ENCODE results near the gene FBRS. TPM values are rescaled to one million over a fixed set of nuclear protein-coding genes. Genes with fewer than 3 reads are reported as not detected.
A peak's percentile ranks its signal among the peaks of the same experiment; 100 is the strongest.

The FBRS gene
- total RNA-seq, 2 experiments from 2014 or later, result 102 to 142 TPM

DNA sequence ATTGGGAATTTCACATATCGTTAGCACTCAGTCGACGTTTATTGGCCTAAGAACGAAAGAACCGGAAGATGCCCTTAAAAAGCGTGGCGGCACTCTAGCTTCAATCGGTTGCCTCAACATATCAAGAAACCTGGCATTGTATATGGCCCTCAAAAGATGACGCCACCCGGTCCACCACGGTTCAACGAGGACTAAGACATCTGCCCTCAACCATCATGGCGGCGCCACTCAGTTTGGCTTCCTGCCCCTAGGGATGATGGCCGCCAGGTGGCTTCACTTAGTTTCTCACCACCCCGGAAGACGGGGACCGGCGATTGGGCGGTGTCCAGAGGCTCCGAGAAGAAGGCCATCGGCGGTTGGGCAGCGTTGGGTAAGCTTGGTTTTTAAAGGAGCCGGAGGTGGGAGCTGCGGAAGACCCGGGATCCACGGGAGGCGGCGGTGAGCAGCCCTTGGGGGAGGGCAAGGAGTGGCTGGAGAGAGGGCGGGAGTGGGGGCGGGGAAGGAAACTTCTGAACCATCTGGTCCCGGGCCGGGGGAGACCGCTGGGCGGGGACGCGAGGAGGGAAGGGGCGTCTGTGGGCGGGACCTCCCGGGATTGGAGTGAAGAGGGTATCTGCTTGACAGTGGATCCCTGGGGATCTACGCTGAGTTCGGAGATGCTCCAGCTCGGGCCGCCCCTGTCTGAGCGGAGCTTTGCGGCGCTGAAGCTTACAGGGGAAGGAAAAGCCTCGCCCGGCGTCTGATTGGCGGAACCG, 7.7 kb upstream of the FBRS start, which contains the start of gene PRR14:
Gene PRR14 (plus strand): TSS at position 592 of the 755 bp plus-strand sequence. CDS start 686 bp downstream, outside the sequence.
- no peaks in the 10 kb centered on the region for H3K27me3 Mint-ChIP-seq
- CTCF ChIA-PET, result interaction anchor here (0.7 to 2.8 kb wide), 23 partner anchors 9 to 292 kb away, joined by 3 to 27 read pairs (median 5); partner anchors contain the start of genes DCTPP1, FBRS, SRCAP and ZNF688
- DNase-seq (peak; percentile 100), ATAC-seq (peak; percentile 79)
- H3K27ac Mint-ChIP-seq, result peak within 1 kb of the TSS; percentile 97
- no peaks in the 10 kb centered on the region for H3K9me3 Mint-ChIP-seq (ENCODE audit: low read depth)
- H3K36me3 Mint-ChIP-seq, result peaks cover 24% of the 10 kb centered on the region
- peak within 1 kb of the TSS; percentile 96 for H3K4me3 Mint-ChIP-seq
- peaks cover 33% of the 10 kb centered on the region for H3K4me1 Mint-ChIP-seq

DNA sequence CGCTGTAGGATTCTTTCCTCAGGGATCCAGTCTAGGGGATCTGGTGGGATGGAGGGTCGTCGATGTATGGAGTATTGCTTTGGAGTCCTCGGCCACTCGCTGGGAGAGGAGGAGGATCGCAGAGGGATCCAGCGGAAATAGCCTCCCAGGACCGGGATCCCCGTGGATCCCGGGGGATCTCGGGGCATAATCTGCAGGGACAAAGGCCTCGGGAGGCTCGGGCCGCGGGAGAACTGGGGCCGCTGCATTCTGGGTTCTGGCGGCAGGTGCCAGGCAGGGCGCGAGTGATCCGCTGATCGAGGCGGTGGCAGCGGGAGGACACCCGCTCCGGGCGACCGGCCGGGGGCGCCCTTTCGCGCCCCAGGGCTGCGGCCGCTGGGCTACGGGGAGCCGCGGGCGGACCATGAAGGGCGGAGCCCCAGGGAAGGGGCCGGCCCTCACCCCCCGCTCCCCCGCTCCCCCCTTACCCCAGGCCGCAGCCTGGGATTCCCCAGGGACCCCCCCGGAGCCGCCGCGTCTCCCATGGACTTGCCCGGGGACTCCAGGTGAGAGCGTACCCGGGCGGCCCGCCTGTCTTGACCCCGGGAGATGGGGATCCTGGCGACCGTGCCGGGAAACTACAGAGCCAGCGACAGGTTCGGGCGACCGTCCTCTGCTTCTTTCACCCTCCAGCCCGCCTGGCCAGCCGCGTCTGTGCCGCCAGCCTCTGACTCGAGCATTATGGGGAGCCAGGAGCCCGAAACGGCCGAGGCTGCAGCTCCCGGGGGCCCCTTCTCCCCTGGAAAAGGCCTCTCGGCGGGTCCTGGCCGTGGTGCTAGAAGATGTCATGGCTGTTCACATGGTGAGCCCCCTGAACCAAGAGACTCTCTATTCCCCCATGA, 6.9 kb upstream of the FBRS start:
- no peaks in the 10 kb centered on the region for H3K27me3 Mint-ChIP-seq
- H3K4me1 Mint-ChIP-seq, result peaks cover 38% of the 10 kb centered on the region
- CTCF ChIA-PET, result interaction anchor here (0.7 to 2.8 kb wide), 23 partner anchors 8 to 291 kb away, joined by 3 to 27 read pairs (median 5); partner anchors contain the start of genes DCTPP1, FBRS, SRCAP and ZNF688
- H3K4me3 Mint-ChIP-seq, result peak overlapping the region; percentile 96
- ATAC-seq (peak; percentile 68), DNase-seq (peak; percentile 89)
- H3K27ac Mint-ChIP-seq, result peak overlapping the region; percentile 97
- peaks cover 32% of the 10 kb centered on the region for H3K36me3 Mint-ChIP-seq
- H3K9me3 Mint-ChIP-seq (ENCODE audit: low read depth), result no peaks in the 10 kb centered on the region

DNA sequence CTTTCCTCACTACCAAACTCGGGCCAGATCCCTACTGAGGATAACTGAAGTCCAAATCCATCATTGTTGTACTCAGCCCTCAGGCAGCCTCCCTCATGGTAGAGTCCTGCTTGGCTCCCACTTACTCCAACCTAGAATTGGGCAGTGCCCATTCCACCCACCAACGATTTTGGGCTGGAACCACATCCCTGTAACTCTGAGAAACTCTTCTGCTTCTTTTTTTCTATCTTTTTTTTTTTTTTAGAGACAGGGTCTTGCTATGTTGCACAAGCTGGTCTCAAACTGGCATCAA, 6.3 kb upstream of the FBRS start:
- H3K9me3 Mint-ChIP-seq (ENCODE audit: low read depth), result no peaks in the 10 kb centered on the region
- DNase-seq (no peak), ATAC-seq (no peak)
- peak overlapping the region; percentile 96 for H3K4me3 Mint-ChIP-seq
- no peaks in the 10 kb centered on the region for H3K27me3 Mint-ChIP-seq
- H3K27ac Mint-ChIP-seq, result peak overlapping the region; percentile 62
- H3K36me3 Mint-ChIP-seq, result peaks cover 34% of the 10 kb centered on the region
- peaks cover 42% of the 10 kb centered on the region for H3K4me1 Mint-ChIP-seq
- CTCF ChIA-PET, result interaction anchor here (0.8 to 1.5 kb wide), 2 partner anchors 35 to 45 kb away, joined by 4 to 5 read pairs; no protein-coding TSS in a partner anchor

DNA sequence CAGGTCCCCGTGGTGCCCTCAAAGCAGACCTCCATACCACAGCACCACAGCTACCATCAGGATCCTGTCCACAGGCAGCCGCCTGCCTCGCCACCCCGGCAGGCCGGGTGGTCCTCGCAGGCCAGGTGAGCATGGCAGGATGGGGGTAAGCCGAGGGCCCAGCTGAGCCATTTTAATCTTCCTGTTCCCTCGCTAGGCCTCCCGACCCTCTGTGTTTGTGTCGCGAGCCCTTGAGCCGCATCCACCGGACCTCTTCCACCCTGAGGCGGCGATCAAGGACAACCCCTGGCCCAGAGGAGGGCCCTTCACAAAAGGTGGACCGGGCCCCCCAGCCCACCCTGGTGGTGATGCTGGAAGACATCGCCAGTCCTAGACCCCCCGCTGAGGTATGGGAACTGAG, 5.5 kb upstream of the FBRS start:
- Mint-ChIP-seq H3K27me3 (no peaks in the 10 kb centered on the region), H3K9me3 (ENCODE audit: low read depth) (no peaks in the 10 kb centered on the region), H3K36me3 (peaks cover 34% of the 10 kb centered on the region), H3K4me1 (peaks cover 48% of the 10 kb centered on the region), H3K4me3 (peak overlapping the region; percentile 96), H3K27ac (peak overlapping the region; percentile 62)
- no peak for ATAC-seq
- no peak for DNase-seq
- CTCF ChIA-PET, result no interaction called here

DNA sequence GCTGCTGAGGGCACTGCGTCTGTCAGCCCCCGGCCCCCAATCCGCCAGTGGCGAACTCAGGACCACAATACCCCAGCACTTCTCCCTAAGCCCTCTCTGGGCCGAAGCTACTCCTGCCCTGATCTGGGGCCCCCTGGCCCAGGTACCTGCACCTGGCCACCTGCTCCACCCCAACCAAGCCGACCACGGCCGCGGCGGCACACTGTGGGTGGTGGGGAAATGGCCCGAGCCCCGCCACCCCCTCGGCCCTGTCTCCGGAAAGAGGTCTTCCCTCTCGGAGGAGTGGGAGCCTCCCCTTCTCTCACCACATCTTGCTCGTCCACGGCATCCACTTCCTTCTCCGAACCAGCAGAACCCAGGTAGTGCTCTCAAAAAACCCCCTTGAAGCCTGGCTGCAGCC, 3.4 kb upstream of the FBRS start:
- CTCF ChIA-PET, result interaction anchor here (1.6 kb wide), 1 partner anchor 225 kb away, joined by 4 read pairs; the partner anchor contains the start of gene DCTPP1
- no peak for ATAC-seq
- H3K9me3 Mint-ChIP-seq (ENCODE audit: low read depth), result no peaks in the 10 kb centered on the region
- peaks cover 35% of the 10 kb centered on the region for H3K36me3 Mint-ChIP-seq
- no peak for DNase-seq
- no peak overlapping the region for H3K4me3 Mint-ChIP-seq
- H3K4me1 Mint-ChIP-seq, result peaks cover 41% of the 10 kb centered on the region
- no peak overlapping the region for H3K27ac Mint-ChIP-seq
- no peaks in the 10 kb centered on the region for H3K27me3 Mint-ChIP-seq

DNA sequence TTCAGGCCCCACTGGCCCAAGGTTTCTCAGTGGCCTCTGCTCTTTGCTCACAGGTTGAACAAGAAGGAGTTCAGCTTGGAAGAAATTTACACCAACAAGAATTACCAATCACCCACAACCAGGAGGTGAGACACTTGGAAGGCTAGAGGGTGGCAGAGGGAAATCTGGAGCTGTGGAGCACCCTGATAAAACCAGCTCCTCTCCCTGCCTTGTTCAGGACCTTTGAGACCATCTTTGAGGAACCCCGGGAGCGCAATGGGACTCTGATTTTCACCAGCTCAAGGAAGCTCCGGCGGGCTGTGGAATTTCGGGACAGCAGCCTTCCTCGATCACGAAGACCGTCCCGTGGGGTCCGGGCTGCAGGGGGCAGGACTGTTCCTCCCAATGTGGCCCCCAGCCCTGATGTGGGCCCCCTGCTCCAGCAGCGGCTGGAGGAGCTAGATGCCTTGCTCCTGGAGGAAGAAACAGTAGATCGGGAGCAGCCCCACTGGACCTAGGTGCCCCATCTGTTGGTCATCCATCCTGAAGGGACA, 2.4 kb upstream of the FBRS start:
- no peak for ATAC-seq
- Mint-ChIP-seq H3K27ac (peak overlapping the region; percentile 28), H3K36me3 (peaks cover 41% of the 10 kb centered on the region), H3K4me1 (peaks cover 41% of the 10 kb centered on the region), H3K27me3 (no peaks in the 10 kb centered on the region), H3K9me3 (ENCODE audit: low read depth) (no peaks in the 10 kb centered on the region), H3K4me3 (no peak overlapping the region)
- no peak for DNase-seq
- CTCF ChIA-PET, result interaction anchor here (1.2 to 2.3 kb wide), 3 partner anchors 22 to 226 kb away, joined by 3 to 21 read pairs (median 4); partner anchors contain the start of gene DCTPP1

DNA sequence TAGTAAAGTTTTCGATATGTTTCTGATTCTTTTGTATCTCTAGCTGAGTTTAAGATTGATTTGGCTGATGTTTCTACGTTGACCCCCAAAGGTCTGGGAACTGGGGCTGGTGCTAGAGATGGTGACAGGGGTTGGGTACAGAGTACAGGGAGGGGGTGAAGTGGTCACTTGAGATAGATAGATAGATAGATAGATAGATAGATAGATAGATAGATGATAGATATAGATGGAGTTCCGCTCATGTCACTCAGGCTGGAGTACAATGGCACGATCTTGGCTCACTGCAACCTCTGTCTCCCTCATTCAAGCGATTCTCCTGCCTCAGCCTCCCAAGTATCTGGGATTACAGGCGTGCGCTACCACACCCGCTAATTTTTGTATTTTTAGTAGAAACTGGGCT, 1.8 kb upstream of the FBRS start:
- Mint-ChIP-seq H3K27me3 (no peaks in the 10 kb centered on the region), H3K27ac (peak overlapping the region; percentile 19), H3K36me3 (peaks cover 45% of the 10 kb centered on the region), H3K4me3 (no peak overlapping the region), H3K4me1 (peaks cover 45% of the 10 kb centered on the region), H3K9me3 (ENCODE audit: low read depth) (no peaks in the 10 kb centered on the region)
- CTCF ChIA-PET, result interaction anchor here (0.8 to 2.3 kb wide), 4 partner anchors 22 to 226 kb away, joined by 3 to 21 read pairs (median 5); partner anchors contain the start of gene DCTPP1
- no peak for DNase-seq
- ATAC-seq, result no peak

DNA sequence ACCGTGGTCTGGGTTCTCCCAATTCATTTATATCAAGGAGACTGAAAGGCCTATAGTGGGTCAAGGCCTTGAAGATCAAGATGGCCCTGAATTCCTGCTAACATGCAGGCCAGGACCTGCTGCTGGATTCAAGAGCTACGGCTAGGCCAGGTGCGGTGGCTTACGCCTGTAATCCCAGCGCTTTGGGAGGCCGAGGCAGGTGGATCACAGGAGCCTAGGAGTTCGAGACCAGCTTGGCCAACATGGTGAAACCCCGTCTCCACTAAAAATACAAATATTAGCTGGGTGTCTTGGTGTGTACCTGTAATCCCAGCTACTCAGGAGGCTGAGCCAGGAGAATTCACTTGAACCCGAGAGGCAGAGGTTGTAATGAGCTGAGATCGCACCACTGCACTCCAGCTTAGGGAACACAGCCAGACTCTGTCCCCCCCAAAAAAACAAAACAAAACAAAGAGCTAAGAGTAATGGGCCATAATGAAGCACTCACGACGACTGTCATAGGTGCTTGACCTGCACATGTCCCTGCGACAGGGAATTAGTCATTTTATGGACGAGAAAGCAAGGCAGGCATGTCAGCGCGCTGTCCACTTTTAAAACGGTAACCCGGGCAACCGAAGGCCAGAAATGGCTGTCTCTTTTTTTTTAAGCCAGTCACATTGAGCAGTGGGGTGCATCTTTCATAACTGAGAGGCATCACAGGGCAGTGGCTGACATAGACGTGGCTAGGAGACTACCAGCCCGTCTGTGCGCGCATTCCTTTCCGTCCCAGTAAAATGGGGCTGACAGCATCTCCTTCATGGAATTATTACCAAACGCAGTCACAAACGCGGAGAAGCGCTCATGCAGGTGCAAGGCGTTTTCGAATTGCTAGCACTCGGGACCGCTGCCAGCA, 1.0 kb upstream of the FBRS start:
- Mint-ChIP-seq H3K9me3 (ENCODE audit: low read depth) (no peaks in the 10 kb centered on the region), H3K4me3 (peak overlapping the region; percentile 76), H3K36me3 (peaks cover 48% of the 10 kb centered on the region), H3K4me1 (peaks cover 48% of the 10 kb centered on the region), H3K27me3 (no peaks in the 10 kb centered on the region), H3K27ac (peak overlapping the region; percentile 86)
- CTCF ChIA-PET, result interaction anchor here (0.7 to 2.3 kb wide), 5 partner anchors 28 to 227 kb away, joined by 3 to 21 read pairs (median 6); partner anchors contain the start of genes DCTPP1 and ZNF689
- DNase-seq, result no peak
- no peak for ATAC-seq

DNA sequence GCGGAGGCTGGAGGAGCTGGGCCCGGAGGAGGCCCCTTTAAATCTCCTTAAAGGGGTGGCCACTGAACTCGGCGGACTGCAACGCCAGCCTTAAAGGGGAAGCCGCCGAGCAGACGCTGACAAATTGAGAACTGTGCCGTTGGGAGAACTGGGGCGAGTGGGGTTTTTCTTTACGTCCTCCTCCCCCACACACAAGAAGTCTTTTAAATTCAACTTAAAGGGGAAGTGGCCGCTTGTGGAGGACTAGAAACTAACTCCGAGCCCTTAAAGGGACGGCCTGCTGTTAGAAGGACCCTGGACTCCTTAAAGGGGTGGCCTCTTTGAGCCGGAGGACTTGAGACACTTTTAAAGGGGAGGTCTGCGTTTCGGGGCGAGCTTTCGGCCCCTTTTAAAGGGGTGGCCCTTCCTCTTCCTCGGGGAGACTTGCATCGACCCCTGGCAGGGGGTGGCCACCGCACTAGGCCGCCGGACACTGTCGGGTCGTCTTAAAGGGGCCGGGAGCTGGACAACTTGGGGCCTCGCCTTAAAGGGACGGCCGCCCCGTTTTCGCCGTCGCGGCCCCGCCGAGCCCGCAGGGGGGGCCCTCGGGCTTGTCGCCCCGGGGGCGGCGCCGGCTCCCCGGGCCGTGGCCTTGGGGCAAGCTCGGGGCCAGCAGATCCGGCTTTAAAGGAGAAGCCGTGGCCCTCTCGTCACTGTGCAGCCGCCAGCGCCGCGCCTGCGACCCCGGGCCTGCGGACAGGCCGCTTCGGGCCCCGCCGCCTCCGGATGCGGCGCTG, 688 bp downstream of the FBRS start:
- CTCF ChIA-PET, result interaction anchor here (0.6 to 4.8 kb wide), 16 partner anchors 9 to 288 kb away, joined by 3 to 69 read pairs (median 4); partner anchors contain the start of genes DCTPP1, PHKG2 and PRR14
- Mint-ChIP-seq H3K27ac (peak overlapping the region; percentile 100), H3K4me3 (peak overlapping the region; percentile 86), H3K4me1 (peaks cover 55% of the 10 kb centered on the region), H3K9me3 (ENCODE audit: low read depth) (no peaks in the 10 kb centered on the region), H3K36me3 (peaks cover 51% of the 10 kb centered on the region), H3K27me3 (no peaks in the 10 kb centered on the region)
- no peak for DNase-seq
- peak; percentile 71 for ATAC-seq

DNA sequence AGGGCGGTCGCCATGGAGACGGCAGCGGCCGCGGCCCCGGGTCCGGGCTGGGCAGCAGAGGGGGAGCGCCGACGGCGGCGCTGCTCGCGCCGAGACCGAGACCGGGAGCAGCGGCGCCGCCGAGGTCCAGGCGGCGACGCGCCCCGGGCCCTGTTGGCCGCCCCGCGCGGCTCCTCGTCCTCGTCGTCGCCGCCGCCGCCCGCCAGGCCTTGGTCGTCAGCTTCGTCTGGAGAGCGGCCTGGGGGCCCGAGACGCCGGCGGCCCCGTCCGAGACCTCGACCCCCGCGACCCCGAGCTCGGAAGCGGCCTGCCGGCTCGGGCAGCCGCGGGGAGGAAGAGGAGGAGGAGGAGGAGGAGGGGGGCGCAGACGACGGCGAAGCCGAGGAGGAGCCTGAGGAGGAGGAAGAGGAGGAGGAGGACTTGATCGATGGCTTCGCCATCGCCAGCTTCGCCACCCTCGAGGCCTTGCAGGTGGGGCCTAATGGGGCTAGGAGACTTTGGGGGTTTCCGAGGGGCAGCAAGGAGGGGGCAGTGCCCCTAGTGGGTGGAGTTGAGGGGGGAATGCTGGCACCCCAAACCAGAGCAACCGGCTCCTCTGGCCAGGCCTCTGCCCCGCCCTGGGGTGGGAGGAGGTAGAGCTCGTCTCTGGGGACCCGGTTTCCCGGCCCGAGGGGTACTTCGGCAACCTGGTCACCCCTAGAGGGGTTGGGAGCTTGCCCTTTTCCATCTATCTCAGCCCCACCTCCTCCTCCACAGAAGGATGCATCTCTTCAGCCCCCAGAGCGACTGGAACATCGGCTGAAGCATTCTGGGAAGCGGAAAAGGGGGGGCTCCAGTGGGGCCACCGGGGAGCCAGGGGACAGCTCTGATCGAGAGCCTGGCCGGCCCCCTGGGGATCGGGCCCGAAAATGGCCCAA, 1.5 kb downstream of the FBRS start:
- H3K4me3 Mint-ChIP-seq, result peak overlapping the region; percentile 83
- CTCF ChIA-PET, result interaction anchor here (0.6 to 4.8 kb wide), 16 partner anchors 10 to 289 kb away, joined by 3 to 69 read pairs (median 4); partner anchors contain the start of genes PHKG2, PRR14 and ZNF771
- peaks cover 52% of the 10 kb centered on the region for H3K4me1 Mint-ChIP-seq
- H3K27ac Mint-ChIP-seq, result peak overlapping the region; percentile 85
- H3K27me3 Mint-ChIP-seq, result no peaks in the 10 kb centered on the region
- H3K36me3 Mint-ChIP-seq, result peaks cover 46% of the 10 kb centered on the region
- no peaks in the 10 kb centered on the region for H3K9me3 Mint-ChIP-seq (ENCODE audit: low read depth)
- DNase-seq (peak; percentile 70), ATAC-seq (no peak)

Measured in activated CD8-positive, alpha-beta memory T cell treated with anti-CD3 and anti-CD28 coated beads, Interleukin-2, amount 10 ng/mL, durations not matched to agents 7 days and 5 days (primary cell).